NAMALWA (cell line): ENCODE results near the gene ZNF346.
"Not testable (repeated sequence)": the region's sequence is repeated elsewhere in the genome, so short reads cannot be mapped to it uniquely, and the experiment has no call there.

Experiments
- DNase-seq: peaks from one replicate; pipeline ENCODE4 v3.0.0-alpha.2; 2015; ENCODE audit warnings: low spot score

ZNF346 gene

GRCh38 chr5:177022386-177023302 is at the start of gene ZNF346:
ZNF346 (plus strand) TSS chr5:177022696; CDS start chr5:177022739, 43 bp downstream.
- peak; percentile 98 for DNase-seq

GRCh38 chr5:176979669-176980068 is 42.8 kb upstream of the ZNF346 start:
- no peak for DNase-seq

GRCh38 chr5:176980818-176981217 is 41.7 kb upstream of the ZNF346 start:
- no peak for DNase-seq

- not testable (repeated sequence) for DNase-seq
Observed at GRCh38 chr5:176983112-176983511, 39.4 kb upstream of the ZNF346 start.

- not testable (repeated sequence) for DNase-seq
Observed at GRCh38 chr5:176983593-176983992, 38.9 kb upstream of the ZNF346 start.

- DNase-seq = not testable (repeated sequence)
Observed at GRCh38 chr5:176984176-176984575, 38.3 kb upstream of the ZNF346 start.

- DNase-seq = peak; percentile 80
Observed at GRCh38 chr5:176985516-176985915, 37.0 kb upstream of the ZNF346 start.

- DNase-seq = no peak
Observed at GRCh38 chr5:176986280-176986679, 36.2 kb upstream of the ZNF346 start.

- DNase-seq = no peak
Observed at GRCh38 chr5:176987583-176987982, 34.9 kb upstream of the ZNF346 start.

- not testable (repeated sequence) for DNase-seq
Observed at GRCh38 chr5:176993081-176993480, 29.4 kb upstream of the ZNF346 start.

- peak; percentile 95 for DNase-seq
Observed at GRCh38 chr5:176994460-176995121, 27.9 kb upstream of the ZNF346 start.

- DNase-seq = peak; percentile 37
Observed at GRCh38 chr5:176995122-176995490, 27.4 kb upstream of the ZNF346 start.

- peak; percentile 59 for DNase-seq
Observed at GRCh38 chr5:176995896-176996767, 26.4 kb upstream of the ZNF346 start.

- no peak for DNase-seq
Observed at GRCh38 chr5:176996780-176997179, 25.7 kb upstream of the ZNF346 start.

- DNase-seq = no peak
Observed at GRCh38 chr5:176998828-176999227, 23.7 kb upstream of the ZNF346 start.

- not testable (repeated sequence) for DNase-seq
Observed at GRCh38 chr5:176999526-176999925, 23.0 kb upstream of the ZNF346 start.

GRCh38 chr5:177003649-177004048 is 18.8 kb upstream of the ZNF346 start:
- DNase-seq = no peak

- no peak for DNase-seq
Observed at GRCh38 chr5:177004961-177005360, 17.5 kb upstream of the ZNF346 start.

GRCh38 chr5:177005619-177006264 is 16.8 kb upstream of the ZNF346 start:
- DNase-seq = peak; percentile 73

- DNase-seq = peak; percentile 89
Observed at GRCh38 chr5:177006265-177006972, 16.1 kb upstream of the ZNF346 start, which contains the start of gene UIMC1. UIMC1 (minus strand) TSS chr5:177006779; CDS start chr5:176982615, 24,164 bp downstream.

GRCh38 chr5:177008716-177009115 is 13.8 kb upstream of the ZNF346 start:
- no peak for DNase-seq
